Ishikawa (cell line): ENCODE data around the gene RHO.

Experiments used
- CEBPB ChIP-seq: IDR thresholded peaks from 2 replicates; pipeline ENCODE4 v1.6.1; 2012
- CREB1 ChIP-seq: IDR thresholded peaks from 2 replicates; pipeline ENCODE4 v1.6.1; 2012; ENCODE audit warnings: low read depth
- EGR1 ChIP-seq: IDR thresholded peaks from 2 replicates; pipeline ENCODE4 v1.6.1; 2012
- EP300 ChIP-seq: IDR thresholded peaks from 2 replicates; pipeline ENCODE4 v1.6.1; 2012; ENCODE audit warnings: borderline replicate concordance
- FOXM1 ChIP-seq: IDR thresholded peaks from 2 replicates; pipeline ENCODE4 v1.6.1; 2012; ENCODE audit warnings: low read depth, borderline replicate concordance
- NFIC ChIP-seq: IDR thresholded peaks from 2 replicates; pipeline ENCODE4 v1.6.1; 2012
- RAD21 ChIP-seq: IDR thresholded peaks from 2 replicates; pipeline ENCODE4 v1.6.1; 2012; ENCODE audit warnings: low read depth
- REST ChIP-seq: IDR thresholded peaks from 2 replicates; pipeline ENCODE4 v1.6.1; 2012; ENCODE audit warnings: low read depth, mild to moderate bottlenecking
- TAF1 ChIP-seq: IDR thresholded peaks from 2 replicates; pipeline ENCODE4 v1.6.1; 2012; ENCODE audit warnings: low read depth, mild to moderate bottlenecking
- TCF12 ChIP-seq: IDR thresholded peaks from 2 replicates; pipeline ENCODE4 v1.6.1; 2012; ENCODE audit warnings: low read depth
- TEAD4 ChIP-seq: IDR thresholded peaks from 2 replicates; pipeline ENCODE4 v1.6.1; 2012
- YY1 ChIP-seq: IDR thresholded peaks from 2 replicates; pipeline ENCODE4 v1.6.1; 2012; ENCODE audit warnings: low read depth
- ZBTB7A ChIP-seq: IDR thresholded peaks from 2 replicates; pipeline ENCODE4 v1.6.1; 2012; ENCODE audit warnings: low read depth
- TF ChIP-seq, protein P1 (sequence below): IDR thresholded peaks from 2 replicates; pipeline ENCODE4 v1.6.1; 2012
- TF ChIP-seq, protein P2 (sequence below): IDR thresholded peaks from 2 replicates; pipeline ENCODE4 v1.6.1; 2012

RHO gene

DNA sequence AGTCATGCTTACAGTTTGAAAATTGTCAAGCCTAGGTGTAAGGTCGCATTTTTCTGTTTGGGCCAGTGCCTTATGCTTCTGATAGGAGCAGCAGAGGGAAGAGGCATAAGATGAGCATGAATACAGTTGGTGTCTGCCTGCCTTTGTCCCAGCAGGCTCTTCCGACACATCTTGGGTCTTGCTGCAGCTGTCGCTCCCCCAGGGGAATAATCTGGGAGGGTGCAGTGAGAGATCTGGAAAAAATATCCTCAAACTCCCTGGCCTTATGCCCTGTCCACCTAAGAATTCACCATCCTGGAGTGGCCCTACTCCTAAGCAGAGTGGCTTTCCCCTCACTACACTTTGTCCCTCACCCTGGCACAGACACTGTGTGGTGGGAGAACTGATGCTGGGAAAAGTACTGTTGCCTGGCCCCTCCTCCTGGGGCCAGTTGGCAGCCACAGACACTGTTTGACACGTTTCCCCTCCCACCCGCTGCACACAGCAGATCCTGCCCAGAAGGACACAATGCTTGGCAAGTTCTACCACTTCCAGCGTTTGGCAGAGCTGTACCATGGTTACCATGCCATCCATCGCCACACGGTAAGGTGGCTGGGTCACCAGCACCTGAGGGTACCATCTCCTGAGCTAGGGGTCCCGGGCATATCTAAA is 21.1 kb upstream of the RHO start:
- TF ChIP-seq CREB1 (no peak), RAD21 (no peak), TAF1 (no peak), CEBPB (no peak), TCF12 (no peak), FOXM1 (no peak), NFIC (no peak), TEAD4 (no peak), EGR1 (no peak), ZBTB7A (no peak)
- TF ChIP-seq, protein P1, sequence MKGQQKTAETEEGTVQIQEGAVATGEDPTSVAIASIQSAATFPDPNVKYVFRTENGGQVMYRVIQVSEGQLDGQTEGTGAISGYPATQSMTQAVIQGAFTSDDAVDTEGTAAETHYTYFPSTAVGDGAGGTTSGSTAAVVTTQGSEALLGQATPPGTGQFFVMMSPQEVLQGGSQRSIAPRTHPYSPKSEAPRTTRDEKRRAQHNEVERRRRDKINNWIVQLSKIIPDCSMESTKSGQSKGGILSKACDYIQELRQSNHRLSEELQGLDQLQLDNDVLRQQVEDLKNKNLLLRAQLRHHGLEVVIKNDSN = no peak
- TF ChIP-seq, protein P2, sequence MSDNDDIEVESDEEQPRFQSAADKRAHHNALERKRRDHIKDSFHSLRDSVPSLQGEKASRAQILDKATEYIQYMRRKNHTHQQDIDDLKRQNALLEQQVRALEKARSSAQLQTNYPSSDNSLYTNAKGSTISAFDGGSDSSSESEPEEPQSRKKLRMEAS = no peak

DNA sequence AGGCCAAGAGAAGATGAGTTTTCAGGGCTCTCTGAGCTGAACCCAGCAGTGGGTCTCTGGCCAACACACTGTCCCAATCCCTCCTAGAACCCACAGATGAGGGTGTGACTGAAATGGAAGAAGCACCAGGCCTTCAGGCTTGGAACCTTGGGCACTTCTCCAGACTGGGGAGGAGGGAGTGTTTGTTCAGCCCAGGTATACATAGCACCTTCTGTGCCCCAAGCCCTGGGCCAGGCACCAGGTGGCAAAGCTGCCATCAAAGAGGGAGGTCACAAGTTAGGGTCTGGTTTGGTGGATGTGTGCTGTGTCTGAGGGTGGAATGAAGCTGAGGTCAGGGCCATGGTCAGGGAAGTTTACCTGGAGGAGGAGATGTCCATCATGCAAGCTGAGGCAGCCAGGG is 15.8 kb upstream of the RHO start:
- TF ChIP-seq TCF12 (no peak), NFIC (no peak), ZBTB7A (no peak), TEAD4 (no peak), CREB1 (no peak), CEBPB (no peak), REST (no peak)

GRCh38 chr3:129513705-129514104 is 14.7 kb upstream of the RHO start:
- no peak for TF ChIP-seq ZBTB7A

- TF ChIP-seq REST (no peak), CREB1 (no peak), ZBTB7A (no peak), RAD21 (no peak), TCF12 (no peak), CEBPB (no peak), FOXM1 (no peak), EP300 (no peak), YY1 (no peak), TAF1 (no peak), NFIC (no peak), TEAD4 (no peak), EGR1 (no peak)
- TF ChIP-seq, protein P2 = no peak
- TF ChIP-seq, protein P1 = no peak
Measured at GRCh38 chr3:129514110-129514509, 14.3 kb upstream of the RHO start.

DNA sequence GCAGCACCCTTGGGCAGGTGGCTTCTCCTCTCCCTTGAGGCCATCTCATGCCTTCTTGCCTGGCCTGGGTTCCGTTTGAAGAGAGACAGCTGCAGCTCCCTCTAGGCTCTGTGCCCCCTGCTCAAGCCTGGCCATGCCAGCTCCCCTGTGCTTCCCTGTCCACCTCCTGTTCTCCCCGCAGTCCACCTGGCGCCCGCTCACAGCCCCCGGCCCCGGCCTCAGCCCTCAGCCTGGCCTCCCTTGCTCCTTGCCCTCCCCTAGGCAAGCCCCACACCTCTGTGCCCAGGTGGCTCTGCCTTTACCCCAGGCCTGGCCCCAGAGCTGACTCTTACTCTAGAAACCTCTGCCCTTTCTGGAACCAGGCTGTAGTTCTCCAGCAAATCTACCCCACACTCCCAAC is 13.9 kb upstream of the RHO start:
- TF ChIP-seq EP300 (no peak), ZBTB7A (no peak), FOXM1 (no peak)
- TF ChIP-seq, protein P2 = no peak

GRCh38 chr3:129517516-129517915 is 10.9 kb upstream of the RHO start:
- TF ChIP-seq TAF1 = no peak
- no peak for TF ChIP-seq CREB1
- TF ChIP-seq EP300 = no peak
- no peak for TF ChIP-seq NFIC
- TF ChIP-seq ZBTB7A = no peak
- no peak for TF ChIP-seq FOXM1
- no peak for TF ChIP-seq CEBPB
- TF ChIP-seq, protein P1 = no peak
- no peak for TF ChIP-seq EGR1
- no peak for TF ChIP-seq TEAD4
- TF ChIP-seq YY1 = no peak
- no peak for TF ChIP-seq TCF12
- TF ChIP-seq, protein P2 = no peak
- no peak for TF ChIP-seq RAD21
- TF ChIP-seq REST = no peak
